ENCODE data around the gene VAV3. TPM values are rescaled to one million over a fixed set of nuclear protein-coding genes. Genes with fewer than 3 reads are reported as not detected.
A peak's percentile ranks its signal among the peaks of the same experiment; 100 is the strongest.

The VAV3 gene
- total RNA-seq, 1 donor from 2014 or later = 1.4 TPM

GRCh38 chr1:107936498-107937481 lies 28.2 kb downstream of the VAV3 start:
- DNase-seq (ENCODE audit: low read depth) = peak; percentile 92

- no peak for DNase-seq (ENCODE audit: low read depth)
Measured at GRCh38 chr1:107935396-107936064, 29.4 kb downstream of the VAV3 start.

- DNase-seq (ENCODE audit: low read depth) = no peak
Measured at GRCh38 chr1:107934578-107934977, 30.4 kb downstream of the VAV3 start.

GRCh38 chr1:107933736-107934135 lies 31.2 kb downstream of the VAV3 start:
- DNase-seq (ENCODE audit: low read depth) = no peak

GRCh38 chr1:107930292-107930691 lies 34.7 kb downstream of the VAV3 start:
- DNase-seq (ENCODE audit: low read depth) = no peak

- DNase-seq (ENCODE audit: low read depth) = no peak
Measured at GRCh38 chr1:107927820-107928219, 37.2 kb downstream of the VAV3 start.

- peak; percentile 57 for DNase-seq (ENCODE audit: low read depth)
Measured at GRCh38 chr1:107926436-107927080, 38.4 kb downstream of the VAV3 start.

- DNase-seq (ENCODE audit: low read depth) = no peak
Measured at GRCh38 chr1:107925565-107925964, 39.4 kb downstream of the VAV3 start.

GRCh38 chr1:107920999-107921398 lies 44.0 kb downstream of the VAV3 start:
- no peak for DNase-seq (ENCODE audit: low read depth)

- DNase-seq (ENCODE audit: low read depth) = no peak
Measured at GRCh38 chr1:107920561-107920960, 44.4 kb downstream of the VAV3 start.

- DNase-seq (ENCODE audit: low read depth) = no peak
Measured at GRCh38 chr1:107919953-107920352, 45.0 kb downstream of the VAV3 start.

- DNase-seq (ENCODE audit: low read depth) = no peak
Measured at GRCh38 chr1:107914119-107914765, 50.7 kb downstream of the VAV3 start.

- no peak for DNase-seq (ENCODE audit: low read depth)
Measured at GRCh38 chr1:107912656-107913055, 52.3 kb downstream of the VAV3 start.

GRCh38 chr1:107900090-107900945 lies 64.7 kb downstream of the VAV3 start:
- DNase-seq (ENCODE audit: low read depth) = peak; percentile 9

GRCh38 chr1:107899655-107900054 lies 65.3 kb downstream of the VAV3 start:
- DNase-seq (ENCODE audit: low read depth) = no peak

GRCh38 chr1:107897438-107898345 lies 67.3 kb downstream of the VAV3 start:
- DNase-seq (ENCODE audit: low read depth) = no peak

- DNase-seq (ENCODE audit: low read depth) = peak; percentile 14
Measured at GRCh38 chr1:107896936-107897335, 68.0 kb downstream of the VAV3 start.

- no peak for DNase-seq (ENCODE audit: low read depth)
Measured at GRCh38 chr1:107896401-107896800, 68.6 kb downstream of the VAV3 start.
